Spleen (tissue), 11 donors: ENCODE data around the gene HIVEP3. TPM values are rescaled to one million over a fixed set of nuclear protein-coding genes. Genes with fewer than 3 reads are reported as not detected.
A peak's percentile ranks its signal among the peaks of the same experiment; 100 is the strongest.

Source experiments
- DNase-seq: peaks from one replicate; pipeline ENCODE4 v3.0.0-alpha.2; 2020
- H3K27ac ChIP-seq, 8 donors: fragments of 200-600 bp; sonication (generic) in 7 of 8; 1 replicate in 4 of 8; 2 replicates in 4 of 8; pipeline versions ENCODE4 v1.5.0 to v1.8.0; 2016 to 2021; ENCODE audit warnings: inconsistent platforms in 4 of 8, mild to moderate bottlenecking in 4 of 8, moderate library complexity in 1 of 8
- H3K27me3 ChIP-seq, 7 donors: fragments of 200-600 bp; sonication (generic) in 6 of 7; replicated peaks in 1 of 7; 1 replicate in 4 of 7; 2 replicates in 3 of 7; pipeline versions ENCODE4 v1.5.0 to v1.8.0; 2016 to 2021; ENCODE audit warnings: inconsistent platforms in 3 of 7, mild to moderate bottlenecking in 1 of 7
- H3K36me3 ChIP-seq, 6 donors: fragments of 200-600 bp; sonication (generic) in 5 of 6; 1 replicate in 4 of 6; 2 replicates in 2 of 6; pipeline versions ENCODE4 v1.5.0 to v1.8.0; 2016 to 2021; ENCODE audit warnings: inconsistent platforms in 2 of 6
- H3K4me1 ChIP-seq, 6 donors: fragments of 200-600 bp; sonication (generic) in 5 of 6; 1 replicate in 3 of 6; 2 replicates in 3 of 6; pipeline versions ENCODE4 v1.5.0 to v1.8.0; 2016 to 2021; ENCODE audit warnings: inconsistent platforms in 3 of 6
- H3K4me3 ChIP-seq, 8 donors: fragments of 200-600 bp; sonication (generic) in 7 of 8; 1 replicate in 4 of 8; 2 replicates in 4 of 8; pipeline versions ENCODE4 v1.5.0 to v1.8.0; 2016 to 2021; ENCODE audit warnings: inconsistent platforms in 4 of 8, mild to moderate bottlenecking in 4 of 8, moderate library complexity in 2 of 8
- H3K9me3 ChIP-seq, 8 donors: fragments of 200-600 bp; sonication (generic) in 7 of 8; 1 replicate in 4 of 8; 2 replicates in 4 of 8; pipeline versions ENCODE4 v1.5.0 to v1.8.0; 2016 to 2021; ENCODE audit warnings: inconsistent platforms in 4 of 8
- CTCF ChIP-seq, 11 experiments: fragments of 200-600 bp in 7 of 11; fragments of 450-650 bp in 4 of 11; sonication (generic) in 4 of 11; IDR thresholded peaks in 8 of 11; conservative IDR thresholded peaks in 3 of 11; 1 replicate in 7 of 11; 2 replicates in 4 of 11; pipeline versions ENCODE4 v1.4.0 to v1.8.0; 2016 to 2021; ENCODE audit warnings: antibody characterized with exemption in 11 of 11, inconsistent platforms in 4 of 11, mild to moderate bottlenecking in 1 of 11
- POLR2A ChIP-seq, 3 donors: fragments of 450-650 bp; IDR thresholded peaks; one replicate each; pipeline ENCODE4 v1.5.1; 2017; ENCODE audit warnings: antibody characterized with exemption in 3 of 3, mild to moderate bottlenecking in 1 of 3
- POLR2AphosphoS5 ChIP-seq, 3 donors: sonication (generic); formaldehyde crosslinking; IDR thresholded peaks; one replicate each; pipeline ENCODE4 v1.5.1; 2017; ENCODE audit warnings: antibody characterized with exemption in 3 of 3
- WGBS, 5 donors: extraction: QIAGEN DNeasy Blood & Tissue Kit in 3 of 5; methylation state at CpG; one replicate each; pipeline versions ENCODE4 v1.1.5 to v1.1.7; 2013 to 2018; 5-methylcytosine and 5-hydroxymethylcytosine counted together
- intact Hi-C: fragments of 100-400 bp; cut with DNase I; formaldehyde crosslinking; loops from one replicate; pipeline ENCODE4 v1.15.0; 2023; ENCODE audit warnings: low total_unique reads
- polyA plus RNA-seq, 3 donors: library from polyadenylated mRNA; stranded (reverse); fragments of 200-250 nt; gene quantifications; one replicate each; pipeline ENCODE4 v1.2.1, GENCODE V29; 2013
- total RNA-seq, 7 donors: library from RNA; depleted of rRNA in 3 of 7; stranded (reverse); fragments of >200 nt in 3 of 7; fragmentation: NEBNext Ultra II Directional in 4 of 7; extraction: Animal tissue kit (Norgen Biotek cat#: 25700) in 4 of 7; gene quantifications; one replicate each; pipeline versions ENCODE4 v1.1.0 to v1.2.1, GENCODE V29; 2016 to 2021
- donor health status: healthy with polysubstance abuse.
- donor health status: DM: no; HTN: no; CAD: no; lungs with moderate emphysema.
- donor health status: DM: no; HTN: no; CAD: no.
- donor health status: Bipolar disorder and iron deficiency.
- donor health status: healthy.
- donor health status: DM: no; HTN: no; CAD: no.
- donor health status: DM: yes; HTN: yes; CAD: no.

The HIVEP3 gene
- total and polyA plus RNA-seq, 10 donors, result 2.4 to 21.2 (median 8.2) TPM

- DNase-seq, result peak; percentile 94
- TF ChIP-seq POLR2AphosphoS5 (IDR thresholded peaks at IDR 0.05) (peak; percentile 49 to 71 (median 68)), POLR2A (IDR thresholded peaks at IDR 0.05) (no peak), CTCF (IDR thresholded peaks at IDR 0.05 in 8 of 11, conservative IDR thresholded peaks at IDR 0.05 in 3 of 11) (peak in 4 of 11 experiments; percentile 11 to 40 (median 26))
- H3K36me3 ChIP-seq, result no peaks in the 10 kb centered on the region
- no peaks in the 10 kb centered on the region for H3K9me3 ChIP-seq
- H3K27ac ChIP-seq, result peak overlapping the region; percentile 15 to 85 (median 75)
- peaks cover 46 to 90% (median 69%) of the 10 kb centered on the region in 6 donors for H3K4me1 ChIP-seq
- no peaks in the 10 kb centered on the region for H3K27me3 ChIP-seq
- H3K4me3 ChIP-seq, result peak overlapping the region in 3 of 8 donors; percentile 8 to 50 (median 13)
- intact Hi-C loops, result no loop called here
- 11 to 24% (median 20%) methylated on average over 21 to 24 of the region's 24 CpGs for WGBS, 5 donors
These were observed 191.6 kb downstream of the HIVEP3 start for GRCh38 chr1:41726899-41727748.

- no peak overlapping the region for H3K4me3 ChIP-seq
- TF ChIP-seq POLR2AphosphoS5 (IDR thresholded peaks at IDR 0.05) (no peak), CTCF (IDR thresholded peaks at IDR 0.05 in 8 of 11, conservative IDR thresholded peaks at IDR 0.05 in 3 of 11) (no peak), POLR2A (IDR thresholded peaks at IDR 0.05) (no peak)
- peak overlapping the region in 6 of 8 donors; percentile 67 to 85 (median 80) for H3K27ac ChIP-seq
- H3K9me3 ChIP-seq, result no peaks in the 10 kb centered on the region
- 62 to 74% (median 66%) methylated on average over 4 of the region's 4 CpGs for WGBS, 5 donors
- H3K27me3 ChIP-seq, result no peaks in the 10 kb centered on the region
- peaks cover 46 to 97% (median 73%) of the 10 kb centered on the region in 6 donors for H3K4me1 ChIP-seq
- H3K36me3 ChIP-seq, result no peaks in the 10 kb centered on the region
- intact Hi-C loops, result no loop called here
- no peak for DNase-seq
These were observed 192.4 kb downstream of the HIVEP3 start for GRCh38 chr1:41726292-41726691.

GRCh38 chr1:41724926-41725325 lies 193.8 kb downstream of the HIVEP3 start:
- DNase-seq, result no peak
- Histone ChIP-seq H3K4me1 (peaks cover 46 to 95% (median 74%) of the 10 kb centered on the region in 6 donors), H3K9me3 (no peaks in the 10 kb centered on the region), H3K36me3 (no peaks in the 10 kb centered on the region), H3K27ac (no peak overlapping the region), H3K27me3 (no peaks in the 10 kb centered on the region), H3K4me3 (no peak overlapping the region)
- intact Hi-C loops, result no loop called here
- TF ChIP-seq POLR2AphosphoS5 (IDR thresholded peaks at IDR 0.05) (no peak), CTCF (IDR thresholded peaks at IDR 0.05 in 8 of 11, conservative IDR thresholded peaks at IDR 0.05 in 3 of 11) (no peak), POLR2A (IDR thresholded peaks at IDR 0.05) (no peak)
- 89 to 98% (median 97%) methylated on average over 3 of the region's 3 CpGs for WGBS, 5 donors

- DNase-seq, result no peak
- TF ChIP-seq CTCF (IDR thresholded peaks at IDR 0.05 in 8 of 11, conservative IDR thresholded peaks at IDR 0.05 in 3 of 11) (no peak), POLR2A (IDR thresholded peaks at IDR 0.05) (no peak), POLR2AphosphoS5 (IDR thresholded peaks at IDR 0.05) (no peak)
- H3K36me3 ChIP-seq, result no peaks in the 10 kb centered on the region
- no peaks in the 10 kb centered on the region for H3K27me3 ChIP-seq
- H3K9me3 ChIP-seq, result no peaks in the 10 kb centered on the region
- H3K4me1 ChIP-seq, result peaks cover 42 to 95% (median 69%) of the 10 kb centered on the region in 6 donors
- no peak overlapping the region for H3K27ac ChIP-seq
- intact Hi-C loops, result no loop called here
- H3K4me3 ChIP-seq, result no peak overlapping the region
- 48 to 77% (median 58%) methylated on average over 2 of the region's 2 CpGs for whole genome bisulfite sequencing, 5 donors
These were observed 194.5 kb downstream of the HIVEP3 start for GRCh38 chr1:41724248-41724647.
